Peyer's patch (tissue), 4 donors: Measurements from ENCODE around the gene RRBP1. TPM values are rescaled to one million over a fixed set of nuclear protein-coding genes. Genes with fewer than 3 reads are reported as not detected.

ENCODE experiments used
- DNase-seq, 3 donors: peaks; one replicate each; pipeline ENCODE4 v3.0.0-alpha.2; 2017 to 2019
- H3K27ac ChIP-seq, 4 donors: fragments of 200-600 bp; sonication (generic); one replicate each; pipeline ENCODE4 v1.5.1; 2016 to 2019
- H3K27me3 ChIP-seq, 2 donors: fragments of 200-600 bp; sonication (generic); one replicate each; pipeline ENCODE4 v1.5.1; 2019
- H3K36me3 ChIP-seq, 3 donors: fragments of 200-600 bp; sonication (generic); one replicate each; pipeline ENCODE4 v1.5.1; 2016 to 2019
- H3K4me1 ChIP-seq, 4 donors: fragments of 200-600 bp; sonication (generic); one replicate each; pipeline ENCODE4 v1.5.1; 2016 to 2019
- H3K4me3 ChIP-seq, 4 donors: fragments of 200-600 bp; sonication (generic); 1 replicate in 3 of 4; 2 replicates in 1 of 4; pipeline ENCODE4 v1.5.1; 2016 to 2019; ENCODE audit warnings: mild to moderate bottlenecking in 1 of 4
- H3K9me3 ChIP-seq, 4 donors: fragments of 200-600 bp; sonication (generic); one replicate each; pipeline ENCODE4 v1.5.1; 2016 to 2019; ENCODE audit warnings: mild to moderate bottlenecking in 1 of 4
- POLR2A ChIP-seq, 2 donors: fragments of 450-650 bp; IDR thresholded peaks; one replicate each; pipeline ENCODE4 v1.5.1; 2017; ENCODE audit warnings: antibody characterized with exemption in 2 of 2, mild to moderate bottlenecking in 2 of 2, moderate library complexity in 2 of 2
- total RNA-seq, 4 donors: library from RNA; depleted of rRNA; stranded (reverse); fragments of >200 nt; gene quantifications; one replicate each; pipeline ENCODE4 v1.1.0, GENCODE V29; 2016
- TF ChIP-seq, protein P1 (sequence below), 6 experiments: fragments of 450-650 bp in 4 of 6; fragments of 200-600 bp in 2 of 6; sonication (generic) in 1 of 6; IDR thresholded peaks; one replicate each; pipeline ENCODE4 v1.5.1; 2017 to 2019; ENCODE audit warnings: antibody characterized with exemption in 6 of 6, mild to moderate bottlenecking in 3 of 6, moderate library complexity in 1 of 6

Gene RRBP1
- total RNA-seq, 4 donors from 2014 or later = 169 to 328 (median 249) TPM

DNA sequence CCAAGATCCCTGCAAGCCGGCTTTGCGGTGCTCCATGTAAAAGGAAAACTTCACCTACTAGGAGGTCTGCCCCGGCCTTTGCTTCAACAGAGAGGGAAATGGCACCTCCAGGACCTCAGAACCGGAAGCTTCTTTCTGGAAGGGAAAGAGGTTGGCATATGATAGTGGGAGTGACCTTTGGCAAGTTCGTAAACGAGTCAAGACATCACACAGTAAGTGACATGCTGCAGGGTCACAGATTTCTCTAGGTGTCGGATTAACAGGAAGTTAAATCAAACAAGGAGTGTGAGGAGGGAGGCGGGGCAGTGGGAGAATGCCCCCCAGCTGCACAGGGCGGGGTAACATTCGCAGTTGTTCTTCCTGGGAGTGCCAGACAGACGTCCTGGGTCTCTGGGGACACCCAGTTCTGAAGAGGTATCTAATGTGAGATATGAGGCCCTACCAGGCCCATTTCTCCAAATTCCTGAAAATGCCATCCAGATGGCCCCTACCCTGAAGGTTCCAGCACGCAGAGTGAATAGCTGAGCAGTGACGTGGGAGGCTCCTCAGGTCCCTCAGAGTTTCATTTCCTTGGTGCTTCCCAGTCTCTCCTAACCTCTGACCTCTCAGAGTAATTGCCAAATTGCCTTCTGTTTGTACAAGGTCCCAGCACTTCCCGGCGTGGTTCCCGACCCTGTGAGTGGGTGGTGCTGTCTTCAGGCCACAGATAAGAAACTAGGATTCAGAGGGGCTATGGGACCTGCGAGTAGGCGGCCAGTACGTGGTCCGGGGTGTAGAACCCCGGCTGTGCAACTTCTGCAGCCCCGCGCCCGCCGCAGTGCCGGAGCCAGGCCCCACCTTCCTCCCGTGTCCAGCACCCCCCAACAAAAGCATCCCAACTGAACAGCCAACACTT, 1.9 kb downstream of the RRBP1 start:
- H3K4me3 ChIP-seq = peak overlapping the region; percentile 67 to 99 (median 95)
- no peaks in the 10 kb centered on the region for H3K27me3 ChIP-seq
- TF ChIP-seq, protein P1, sequence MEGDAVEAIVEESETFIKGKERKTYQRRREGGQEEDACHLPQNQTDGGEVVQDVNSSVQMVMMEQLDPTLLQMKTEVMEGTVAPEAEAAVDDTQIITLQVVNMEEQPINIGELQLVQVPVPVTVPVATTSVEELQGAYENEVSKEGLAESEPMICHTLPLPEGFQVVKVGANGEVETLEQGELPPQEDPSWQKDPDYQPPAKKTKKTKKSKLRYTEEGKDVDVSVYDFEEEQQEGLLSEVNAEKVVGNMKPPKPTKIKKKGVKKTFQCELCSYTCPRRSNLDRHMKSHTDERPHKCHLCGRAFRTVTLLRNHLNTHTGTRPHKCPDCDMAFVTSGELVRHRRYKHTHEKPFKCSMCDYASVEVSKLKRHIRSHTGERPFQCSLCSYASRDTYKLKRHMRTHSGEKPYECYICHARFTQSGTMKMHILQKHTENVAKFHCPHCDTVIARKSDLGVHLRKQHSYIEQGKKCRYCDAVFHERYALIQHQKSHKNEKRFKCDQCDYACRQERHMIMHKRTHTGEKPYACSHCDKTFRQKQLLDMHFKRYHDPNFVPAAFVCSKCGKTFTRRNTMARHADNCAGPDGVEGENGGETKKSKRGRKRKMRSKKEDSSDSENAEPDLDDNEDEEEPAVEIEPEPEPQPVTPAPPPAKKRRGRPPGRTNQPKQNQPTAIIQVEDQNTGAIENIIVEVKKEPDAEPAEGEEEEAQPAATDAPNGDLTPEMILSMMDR (IDR thresholded peaks at IDR 0.05) = no peak
- TF ChIP-seq POLR2A (IDR thresholded peaks at IDR 0.05) = peak in 1 of 2 donors; percentile 52
- H3K9me3 ChIP-seq = no peaks in the 10 kb centered on the region
- H3K36me3 ChIP-seq = peaks cover 0 to 28% (median 0%) of the 10 kb centered on the region in 3 donors
- H3K27ac ChIP-seq = peak overlapping the region; percentile 91 to 99 (median 94)
- H3K4me1 ChIP-seq = peaks cover 0 to 34% (median 2%) of the 10 kb centered on the region in 4 donors
- peak in 2 of 3 donors; percentile 75 to 80 for DNase-seq

DNA sequence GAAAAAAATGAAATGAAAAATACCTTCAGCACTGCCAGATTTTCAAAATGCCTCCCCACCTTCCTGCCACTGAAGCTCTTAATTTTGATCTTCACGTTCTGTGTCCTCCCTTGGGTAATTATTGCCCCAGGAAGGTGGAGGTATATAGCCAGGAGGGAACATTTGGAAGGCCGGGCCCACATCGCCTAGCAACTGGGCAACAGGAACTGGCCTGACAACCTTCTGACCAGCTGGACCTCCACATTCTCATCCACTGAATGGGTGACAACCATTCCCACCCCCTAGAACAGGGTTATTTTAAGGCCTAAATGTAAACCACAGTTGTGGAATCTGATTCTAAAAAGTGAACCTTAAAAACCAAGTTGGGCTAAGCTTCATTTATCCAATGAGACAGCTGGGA, 3.2 kb downstream of the RRBP1 start:
- no peak overlapping the region for H3K4me3 ChIP-seq
- H3K36me3 ChIP-seq = peaks cover 0 to 28% (median 0%) of the 10 kb centered on the region in 3 donors
- peak overlapping the region in 1 of 4 donors; percentile 99 for H3K27ac ChIP-seq
- TF ChIP-seq POLR2A (IDR thresholded peaks at IDR 0.05) = no peak
- TF ChIP-seq, protein P1 (IDR thresholded peaks at IDR 0.05) = no peak
- no peak for DNase-seq
- H3K4me1 ChIP-seq = peaks cover 0 to 39% (median 2%) of the 10 kb centered on the region in 4 donors
- no peaks in the 10 kb centered on the region for H3K9me3 ChIP-seq
- H3K27me3 ChIP-seq = no peaks in the 10 kb centered on the region

DNA sequence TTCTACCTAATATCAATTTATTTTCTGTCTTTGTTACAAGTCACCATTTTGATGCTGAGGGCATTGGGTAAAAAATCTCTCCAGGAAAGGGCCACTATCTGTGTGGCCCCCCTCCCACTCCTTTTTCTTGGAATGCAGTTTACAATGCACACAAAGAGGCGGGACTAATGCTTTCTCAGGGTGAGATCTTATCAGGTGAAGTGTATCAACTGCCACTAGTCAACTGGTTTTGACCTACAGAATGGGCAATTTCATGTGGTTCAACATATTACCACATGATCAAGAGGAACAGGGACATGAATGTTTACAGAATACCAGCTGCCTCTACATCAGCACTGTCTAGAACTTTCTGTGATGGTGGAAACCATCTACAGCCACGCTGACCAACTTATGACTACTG, 3.7 kb downstream of the RRBP1 start:
- peaks cover 0 to 34% (median 2%) of the 10 kb centered on the region in 4 donors for H3K4me1 ChIP-seq
- H3K9me3 ChIP-seq = no peaks in the 10 kb centered on the region
- no peak for TF ChIP-seq POLR2A (IDR thresholded peaks at IDR 0.05)
- TF ChIP-seq, protein P1 (IDR thresholded peaks at IDR 0.05) = no peak
- H3K36me3 ChIP-seq = peaks cover 0 to 28% (median 0%) of the 10 kb centered on the region in 3 donors
- no peak overlapping the region for H3K4me3 ChIP-seq
- no peak for DNase-seq
- no peaks in the 10 kb centered on the region for H3K27me3 ChIP-seq
- no peak overlapping the region for H3K27ac ChIP-seq

DNA sequence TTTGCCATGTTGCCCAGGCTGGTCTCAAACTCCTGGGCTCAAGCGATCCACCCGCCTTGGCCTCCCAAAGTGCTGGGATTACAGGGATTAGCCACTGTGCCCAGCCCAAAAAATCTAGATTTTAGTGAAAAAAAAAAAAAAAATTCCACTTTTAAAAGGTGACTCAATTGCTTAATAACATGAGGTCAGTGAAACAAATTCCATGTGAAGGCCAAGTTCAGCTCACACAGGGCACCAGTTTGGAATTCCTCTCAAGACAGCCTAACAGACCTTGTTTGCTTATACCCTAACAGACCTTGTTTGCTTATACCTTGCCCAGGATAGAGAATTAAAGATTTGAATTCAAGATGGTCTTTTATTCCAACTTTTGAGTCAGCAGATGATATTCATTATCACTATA, 5.1 kb downstream of the RRBP1 start:
- no peak overlapping the region for H3K4me3 ChIP-seq
- H3K27me3 ChIP-seq = no peaks in the 10 kb centered on the region
- no peak for DNase-seq
- no peak overlapping the region for H3K27ac ChIP-seq
- peaks cover 0 to 26% (median 2%) of the 10 kb centered on the region in 4 donors for H3K4me1 ChIP-seq
- H3K9me3 ChIP-seq = no peaks in the 10 kb centered on the region
- TF ChIP-seq, protein P1 (IDR thresholded peaks at IDR 0.05) = no peak
- TF ChIP-seq POLR2A (IDR thresholded peaks at IDR 0.05) = no peak
- peaks cover 0 to 28% (median 0%) of the 10 kb centered on the region in 3 donors for H3K36me3 ChIP-seq

DNA sequence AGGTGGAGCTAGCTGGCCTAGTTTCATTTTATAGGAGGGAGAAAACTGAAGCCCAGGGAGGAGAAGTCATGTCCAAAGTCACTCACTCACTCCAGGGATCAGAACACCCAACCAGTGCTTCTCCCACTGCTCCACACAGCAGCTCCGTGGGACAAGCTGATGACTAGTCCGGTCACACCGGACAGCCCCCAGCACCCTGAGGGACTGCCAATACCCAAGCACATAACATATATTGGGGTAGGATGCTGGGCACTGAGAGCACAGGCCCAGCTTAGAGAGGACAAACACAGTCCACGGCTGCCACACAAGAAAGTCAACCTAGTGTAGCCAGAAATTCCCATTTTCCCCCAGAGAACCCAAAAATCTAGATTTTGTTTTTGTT, 5.7 kb downstream of the RRBP1 start:
- no peak for TF ChIP-seq POLR2A (IDR thresholded peaks at IDR 0.05)
- TF ChIP-seq, protein P1 (IDR thresholded peaks at IDR 0.05) = no peak
- H3K4me1 ChIP-seq = peaks cover 0 to 26% (median 2%) of the 10 kb centered on the region in 4 donors
- no peak overlapping the region for H3K27ac ChIP-seq
- no peak for DNase-seq
- H3K4me3 ChIP-seq = no peak overlapping the region
- H3K27me3 ChIP-seq = no peaks in the 10 kb centered on the region
- H3K9me3 ChIP-seq = no peaks in the 10 kb centered on the region
- peaks cover 0 to 28% (median 0%) of the 10 kb centered on the region in 3 donors for H3K36me3 ChIP-seq
